Stomach (tissue), 9 donors: ENCODE results near the gene LLGL1. TPM values are rescaled to one million over a fixed set of nuclear protein-coding genes. Genes with fewer than 3 reads are reported as not detected.

Experiments used
- DNase-seq, 2 donors: peaks; one replicate each; pipeline versions ENCODE4 v3.0.0 to v3.0.0-alpha.2; 2013 to 2019
- H3K27ac ChIP-seq, 5 donors: fragments of 200-600 bp in 4 of 5; sonication (generic) in 4 of 5; one replicate each; pipeline ENCODE4 v1.5.1; 2013 to 2019; ENCODE audit warnings: mild to moderate bottlenecking in 1 of 5, moderate library complexity in 1 of 5
- H3K27me3 ChIP-seq, 3 donors: fragments of 200-600 bp; sonication (generic); one replicate each; pipeline ENCODE4 v1.5.1; 2017 to 2019; ENCODE audit warnings: mixed run types in 1 of 3
- H3K36me3 ChIP-seq, 4 donors: fragments of 200-600 bp; sonication (generic); 1 replicate in 3 of 4; 2 replicates in 1 of 4; pipeline ENCODE4 v1.5.1; 2016 to 2019
- H3K4me1 ChIP-seq, 4 donors: fragments of 200-600 bp; sonication (generic); one replicate each; pipeline ENCODE4 v1.5.1; 2016 to 2019
- H3K4me3 ChIP-seq, 4 donors: fragments of 200-600 bp; sonication (generic) in 3 of 4; one replicate each; pipeline ENCODE4 v1.5.1; 2016 to 2019; ENCODE audit warnings: mild to moderate bottlenecking in 1 of 4
- H3K9me3 ChIP-seq, 4 donors: fragments of 200-600 bp; sonication (generic); one replicate each; pipeline ENCODE4 v1.5.1; 2016 to 2019
- EP300 ChIP-seq: sonication (generic); formaldehyde crosslinking; IDR thresholded peaks from one replicate; pipeline ENCODE4 v1.6.1; 2017; ENCODE audit warnings: antibody characterized with exemption
- POLR2A ChIP-seq, 4 donors: fragments of 450-650 bp; IDR thresholded peaks; one replicate each; pipeline ENCODE4 v1.6.1; 2016; ENCODE audit warnings: antibody characterized with exemption in 4 of 4, control low read depth in 2 of 4, mild to moderate bottlenecking in 1 of 4, moderate library complexity in 1 of 4
- POLR2AphosphoS5 ChIP-seq, 3 donors: sonication (generic); formaldehyde crosslinking; IDR thresholded peaks; one replicate each; pipeline ENCODE4 v1.6.1; 2016; ENCODE audit warnings: antibody characterized with exemption in 3 of 3
- WGBS, 5 donors: extraction: QIAGEN DNeasy Blood & Tissue Kit in 3 of 5; methylation state at CpG; one replicate each; pipeline versions ENCODE4 v1.1.5 to v1.1.7; 2013 to 2018; 5-methylcytosine and 5-hydroxymethylcytosine counted together
- intact Hi-C: fragments of 100-400 bp; cut with DNase I; formaldehyde crosslinking; loops from one replicate; pipeline ENCODE4 v1.15.1; 2023; ENCODE audit warnings: low total_unique reads
- polyA plus RNA-seq, 3 donors: library from polyadenylated mRNA; stranded (reverse); fragments of 200-250 nt; gene quantifications; one replicate each; pipeline ENCODE4 v1.2.3, GENCODE V29; 2013
- total RNA-seq, 5 donors: library from RNA; depleted of rRNA; stranded (reverse); fragments of >200 nt; gene quantifications; one replicate each; pipeline versions ENCODE4 v1.1.0 to v1.2.3, GENCODE V29; 2014 to 2016
- TF ChIP-seq, protein P1 (sequence below), 7 experiments: fragments of 450-650 bp in 4 of 7; fragments of 200-600 bp in 3 of 7; sonication (generic) in 3 of 7; IDR thresholded peaks; one replicate each; pipeline ENCODE4 v1.5.1; 2016 to 2019; ENCODE audit warnings: antibody characterized with exemption in 7 of 7, control low read depth in 2 of 7, mild to moderate bottlenecking in 1 of 7
- donor health status: healthy with polysubstance abuse.
- donor health status: Bipolar disorder and iron deficiency.
- donor health status: healthy.

Gene LLGL1
- total and polyA plus RNA-seq, 8 donors, result 5.2 to 19.7 (median 9.6) TPM

DNA sequence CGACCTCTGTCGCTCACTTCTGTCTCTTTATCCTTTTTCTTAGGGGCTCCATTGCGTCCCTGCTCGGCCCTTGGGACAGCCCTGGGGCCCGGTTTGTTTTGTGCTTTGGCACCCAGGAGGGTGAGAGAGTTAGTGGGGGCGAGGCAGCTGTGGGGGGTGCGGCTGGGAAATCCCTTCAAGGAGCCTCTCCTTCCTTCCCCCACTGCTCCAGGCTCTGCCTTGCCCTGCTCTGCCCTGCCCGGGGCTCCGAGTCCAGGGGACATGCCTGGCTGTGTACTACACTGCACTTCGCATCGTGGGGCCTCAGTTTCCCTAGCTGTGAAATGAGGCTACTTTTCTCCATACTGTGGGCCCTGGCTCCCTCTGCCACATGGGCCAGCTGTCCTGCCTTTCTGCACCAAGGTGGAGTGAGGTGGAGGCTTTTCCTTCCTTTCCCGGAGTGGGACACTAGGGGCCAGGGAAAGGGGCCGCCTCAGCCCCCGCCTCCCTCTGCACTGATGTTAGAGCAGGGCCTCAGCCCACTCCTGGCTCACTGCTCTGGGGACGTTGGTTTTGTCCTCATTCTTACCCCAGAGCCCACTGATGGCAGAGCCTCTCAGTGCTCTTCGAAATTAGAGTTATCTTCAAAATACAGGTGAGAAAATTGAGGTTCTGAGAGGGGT lies 980 bp downstream of the LLGL1 start:
- H3K4me1 ChIP-seq, result peaks cover 16 to 26% (median 22%) of the 10 kb centered on the region in 4 donors
- peak overlapping the region; percentile 63 to 72 (median 66) for H3K4me3 ChIP-seq
- TF ChIP-seq POLR2AphosphoS5 (IDR thresholded peaks at IDR 0.05) (no peak), POLR2A (IDR thresholded peaks at IDR 0.05) (no peak), EP300 (no peak)
- TF ChIP-seq, protein P1, sequence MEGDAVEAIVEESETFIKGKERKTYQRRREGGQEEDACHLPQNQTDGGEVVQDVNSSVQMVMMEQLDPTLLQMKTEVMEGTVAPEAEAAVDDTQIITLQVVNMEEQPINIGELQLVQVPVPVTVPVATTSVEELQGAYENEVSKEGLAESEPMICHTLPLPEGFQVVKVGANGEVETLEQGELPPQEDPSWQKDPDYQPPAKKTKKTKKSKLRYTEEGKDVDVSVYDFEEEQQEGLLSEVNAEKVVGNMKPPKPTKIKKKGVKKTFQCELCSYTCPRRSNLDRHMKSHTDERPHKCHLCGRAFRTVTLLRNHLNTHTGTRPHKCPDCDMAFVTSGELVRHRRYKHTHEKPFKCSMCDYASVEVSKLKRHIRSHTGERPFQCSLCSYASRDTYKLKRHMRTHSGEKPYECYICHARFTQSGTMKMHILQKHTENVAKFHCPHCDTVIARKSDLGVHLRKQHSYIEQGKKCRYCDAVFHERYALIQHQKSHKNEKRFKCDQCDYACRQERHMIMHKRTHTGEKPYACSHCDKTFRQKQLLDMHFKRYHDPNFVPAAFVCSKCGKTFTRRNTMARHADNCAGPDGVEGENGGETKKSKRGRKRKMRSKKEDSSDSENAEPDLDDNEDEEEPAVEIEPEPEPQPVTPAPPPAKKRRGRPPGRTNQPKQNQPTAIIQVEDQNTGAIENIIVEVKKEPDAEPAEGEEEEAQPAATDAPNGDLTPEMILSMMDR (IDR thresholded peaks at IDR 0.05), result no peak
- intact Hi-C loops, result no loop called here
- peak in 1 of 2 donors; percentile 51 for DNase-seq
- no peaks in the 10 kb centered on the region for H3K36me3 ChIP-seq
- no peaks in the 10 kb centered on the region for H3K27me3 ChIP-seq
- WGBS, 5 donors, result 21 to 31% (median 26%) methylated on average over 15 to 16 of the region's 16 CpGs
- no peaks in the 10 kb centered on the region for H3K9me3 ChIP-seq
- H3K27ac ChIP-seq, result peak overlapping the region in 2 of 5 donors; percentile 70 to 75

DNA sequence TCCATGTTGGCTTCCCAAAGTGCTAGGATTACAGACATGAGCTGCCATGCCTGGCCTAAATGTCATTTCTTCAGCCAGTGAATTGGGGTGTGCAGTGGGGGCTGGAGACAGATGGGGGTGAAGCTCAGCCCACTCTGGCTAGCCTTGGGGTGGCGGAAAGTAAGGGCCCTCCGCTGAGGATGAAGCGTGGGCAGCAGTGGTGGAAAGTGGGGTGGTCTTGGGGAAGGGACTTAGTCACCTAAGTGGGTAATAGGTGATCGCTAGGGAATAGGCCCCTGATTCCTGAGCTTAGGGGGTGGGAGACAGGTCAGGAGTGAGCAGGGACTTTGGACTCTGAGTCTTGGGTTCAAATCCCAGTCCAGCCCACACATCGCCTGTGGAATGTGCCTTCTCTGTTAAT lies 2.2 kb downstream of the LLGL1 start:
- peaks cover 16 to 26% (median 22%) of the 10 kb centered on the region in 4 donors for H3K4me1 ChIP-seq
- TF ChIP-seq POLR2AphosphoS5 (IDR thresholded peaks at IDR 0.05) (no peak), POLR2A (IDR thresholded peaks at IDR 0.05) (no peak), EP300 (no peak)
- TF ChIP-seq, protein P1 (IDR thresholded peaks at IDR 0.05), result no peak
- no peak overlapping the region for H3K4me3 ChIP-seq
- intact Hi-C loops, result no loop called here
- H3K27me3 ChIP-seq, result no peaks in the 10 kb centered on the region
- 90 to 99% (median 98%) methylated on average over 5 of the region's 5 CpGs for WGBS, 5 donors
- peaks cover 0 to 11% (median 6%) of the 10 kb centered on the region in 4 donors for H3K36me3 ChIP-seq
- no peaks in the 10 kb centered on the region for H3K9me3 ChIP-seq
- no peak for DNase-seq
- no peak overlapping the region for H3K27ac ChIP-seq

DNA sequence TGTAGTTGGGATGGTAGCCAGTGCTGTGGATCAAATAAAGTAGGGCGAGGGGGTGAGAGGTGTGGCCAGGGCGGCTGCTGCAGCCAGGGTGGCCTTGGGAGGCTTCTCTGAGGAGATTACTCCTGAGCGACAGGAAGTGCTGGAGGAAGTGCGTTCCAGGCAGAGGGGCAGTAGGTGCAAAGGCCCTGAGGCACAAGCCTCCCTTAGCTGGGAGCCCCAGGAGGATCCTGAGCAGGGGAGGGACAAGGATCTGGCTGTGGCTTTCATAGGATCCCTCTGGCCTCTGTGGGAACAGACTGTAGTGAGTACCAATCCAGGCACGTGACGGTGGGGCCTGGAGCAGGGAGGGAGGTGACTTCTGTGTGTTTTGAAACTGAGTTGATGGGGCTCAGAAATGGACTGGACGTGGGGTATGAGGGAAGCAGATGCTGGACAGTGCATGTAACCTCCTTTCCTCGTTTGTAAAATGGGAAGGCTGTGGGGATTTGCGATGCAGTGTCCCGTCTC lies 2.8 kb downstream of the LLGL1 start:
- Histone ChIP-seq H3K4me3 (no peak overlapping the region), H3K27ac (no peak overlapping the region), H3K27me3 (no peaks in the 10 kb centered on the region), H3K9me3 (no peaks in the 10 kb centered on the region), H3K36me3 (peaks cover 0 to 17% (median 12%) of the 10 kb centered on the region in 4 donors), H3K4me1 (peaks cover 16 to 26% (median 22%) of the 10 kb centered on the region in 4 donors)
- TF ChIP-seq POLR2AphosphoS5 (IDR thresholded peaks at IDR 0.05) (no peak), EP300 (no peak), POLR2A (IDR thresholded peaks at IDR 0.05) (no peak)
- TF ChIP-seq, protein P1 (IDR thresholded peaks at IDR 0.05), result no peak
- no peak for DNase-seq
- WGBS, 5 donors, result 87 to 93% (median 90%) methylated on average over 10 of the region's 10 CpGs
- intact Hi-C loops, result no loop called here

DNA sequence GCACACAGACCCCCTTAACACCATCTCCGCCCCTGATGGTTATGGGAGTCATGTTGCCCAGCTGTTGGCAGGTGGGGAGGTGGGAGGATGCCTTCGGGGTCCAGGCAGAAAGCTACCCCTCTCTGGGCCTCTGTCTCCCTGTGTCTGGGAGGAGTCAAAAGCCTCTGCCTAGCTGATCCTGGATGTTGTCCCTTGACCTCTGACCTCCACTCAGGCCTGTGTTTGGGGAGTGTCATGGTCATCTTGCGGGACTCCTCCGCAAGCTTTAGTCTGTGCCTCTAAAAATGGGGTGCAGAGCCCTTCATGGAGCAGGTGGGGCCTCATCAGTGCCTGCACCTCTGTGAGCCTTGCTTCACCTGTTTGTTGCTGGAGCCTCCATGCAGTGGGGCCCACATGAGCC lies 3.8 kb downstream of the LLGL1 start:
- Histone ChIP-seq H3K9me3 (no peaks in the 10 kb centered on the region), H3K4me3 (no peak overlapping the region), H3K4me1 (peaks cover 16 to 25% (median 22%) of the 10 kb centered on the region in 4 donors), H3K36me3 (peaks cover 6 to 27% (median 22%) of the 10 kb centered on the region in 4 donors), H3K27me3 (no peaks in the 10 kb centered on the region), H3K27ac (no peak overlapping the region)
- TF ChIP-seq POLR2A (IDR thresholded peaks at IDR 0.05), result no peak
- TF ChIP-seq POLR2AphosphoS5 (IDR thresholded peaks at IDR 0.05), result no peak
- TF ChIP-seq, protein P1 (IDR thresholded peaks at IDR 0.05), result no peak
- TF ChIP-seq EP300, result no peak
- intact Hi-C loops, result no loop called here
- no peak for DNase-seq
- 77 to 86% (median 85%) methylated on average over 4 of the region's 4 CpGs for WGBS, 5 donors
